ENCODE results near the gene B3GALNT1.
"Not testable (repeated sequence)": the region's sequence is repeated elsewhere in the genome, so short reads cannot be mapped to it uniquely, and the experiment has no call there.

B3GALNT1 gene

GRCh38 chr3:161042023-161042501 lies 63.1 kb downstream of the B3GALNT1 start:
- Histone ChIP-seq H3K36me3 (ENCODE audit: control insufficient read depth, insufficient read depth, low read length) (no peaks in the 10 kb centered on the region), H3K4me3 (ENCODE audit: low read length) (no peak overlapping the region), H3K27me3 (ENCODE audit: control insufficient read depth, insufficient read depth, low read length) (no peaks in the 10 kb centered on the region), H3K9ac (ENCODE audit: low read length) (no peak overlapping the region), H3K4me1 (ENCODE audit: control insufficient read depth, insufficient read depth, low read length) (no peaks in the 10 kb centered on the region), H3K27ac (ENCODE audit: low read depth, low read length) (no peak overlapping the region)

GRCh38 chr3:161038725-161039124 lies 66.4 kb downstream of the B3GALNT1 start:
- Histone ChIP-seq H3K27me3 (ENCODE audit: control insufficient read depth, insufficient read depth, low read length) (no peaks in the 10 kb centered on the region), H3K9ac (ENCODE audit: low read length) (no peak overlapping the region), H3K4me3 (ENCODE audit: low read length) (no peak overlapping the region), H3K36me3 (ENCODE audit: control insufficient read depth, insufficient read depth, low read length) (no peaks in the 10 kb centered on the region), H3K27ac (ENCODE audit: low read depth, low read length) (no peak overlapping the region), H3K4me1 (ENCODE audit: control insufficient read depth, insufficient read depth, low read length) (no peaks in the 10 kb centered on the region)

GRCh38 chr3:161035711-161036110 lies 69.4 kb downstream of the B3GALNT1 start:
- Histone ChIP-seq H3K4me1 (ENCODE audit: control insufficient read depth, insufficient read depth, low read length) (no peaks in the 10 kb centered on the region), H3K27me3 (ENCODE audit: control insufficient read depth, insufficient read depth, low read length) (no peaks in the 10 kb centered on the region), H3K4me3 (ENCODE audit: low read length) (no peak overlapping the region), H3K27ac (ENCODE audit: low read depth, low read length) (no peak overlapping the region), H3K36me3 (ENCODE audit: control insufficient read depth, insufficient read depth, low read length) (no peaks in the 10 kb centered on the region), H3K9ac (ENCODE audit: low read length) (no peak overlapping the region)

GRCh38 chr3:161034913-161035550 lies 70.1 kb downstream of the B3GALNT1 start:
- not testable (repeated sequence) for H3K36me3 ChIP-seq (ENCODE audit: control insufficient read depth, insufficient read depth, low read length); H3K9ac ChIP-seq (ENCODE audit: low read length); H3K27ac ChIP-seq (ENCODE audit: low read depth, low read length); H3K27me3 ChIP-seq (ENCODE audit: control insufficient read depth, insufficient read depth, low read length); H3K4me1 ChIP-seq (ENCODE audit: control insufficient read depth, insufficient read depth, low read length); H3K4me3 ChIP-seq (ENCODE audit: low read length)
